Heart left ventricle (tissue), 13 donors: ENCODE measurements around the gene SLC8A3.

Source experiments
- CTCF ChIP-seq, 12 donors: fragments of 200-600 bp; sonication (generic) in 4 of 12; IDR thresholded peaks; one replicate each; pipeline versions ENCODE4 v1.5.0 to v1.8.0; 2018 to 2022; ENCODE audit warnings: antibody characterized with exemption in 12 of 12, mild to moderate bottlenecking in 5 of 12
- POLR2A ChIP-seq, 2 donors: fragments of 450-650 bp; IDR thresholded peaks; one replicate each; pipeline ENCODE4 v1.6.1; 2017; ENCODE audit warnings: antibody characterized with exemption in 2 of 2, mild to moderate bottlenecking in 2 of 2, moderate library complexity in 2 of 2
- donor health status: ischemic (EF 13 %, LVEDD 7.1; RV severe dilation, severe dysfunction).
- donor health status: DM: no; HTN: yes; CAD: no.
- donor health status: DM: no; HTN: no; CAD: no.
- donor health status: ischemic (EF 25% LVEDD 6.9; RV normal size, moderate dysfunction).
- donor health status: ischemic (EF 25% LVEDD 5.7; RV mildly dilated, moderate dysfunction).
- donor health status: ischemic (EF 35%, LVEDD 5.7; RV mildly dilated, moderate dysfunction).
- donor health status: nonischemic (EF 11% LVEDD 7.7; RV severe dilation, severe dysfunction).
- donor health status: DM: yes; HTN: yes; CAD: no.
- donor health status: PGD.
- donor health status: ischemic (EF 29% LVEDD 5.4; RV normal size, mild dysfunction).
- donor health status: nonischemic (EF 23%, LVEDD 6.1; RV moderate dilation, normal function).

- TF ChIP-seq CTCF (IDR thresholded peaks at IDR 0.05), result no peak
- no peak for TF ChIP-seq POLR2A (IDR thresholded peaks at IDR 0.05)
Observed at GRCh38 chr14:70048313-70048654, 140.5 kb downstream of the SLC8A3 start.
